Activated T-cell treated with anti-CD3 and anti-CD28 coated beads for 1 hour (primary cell): ENCODE data around the gene NLK.

Source experiments
- DNase-seq: peaks from one replicate; pipeline ENCODE4 v3.0.0-alpha.2; 2020; ENCODE audit warnings: low read depth

Gene NLK

DNA sequence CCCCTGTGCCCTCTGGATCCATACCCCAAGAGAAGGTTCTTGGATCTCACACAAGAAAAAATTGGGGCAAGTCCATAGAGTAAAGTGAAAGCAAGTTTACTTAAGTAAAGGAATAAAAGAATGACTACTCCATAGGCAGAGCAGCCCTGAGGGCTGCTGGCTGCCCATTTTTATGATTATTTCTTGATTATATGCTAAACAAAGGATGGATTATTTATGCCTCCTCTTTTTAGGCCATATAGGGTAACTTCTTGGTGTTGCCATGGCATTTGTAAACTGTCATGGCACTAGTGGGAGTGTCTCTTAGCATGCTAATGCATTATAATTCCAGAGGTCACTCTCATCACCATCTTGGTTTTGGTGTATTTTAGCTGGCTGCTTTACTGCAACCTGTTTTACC lies 70.8 kb downstream of the NLK start:
- no peak for DNase-seq

GRCh38 chr17:28115046-28115445 lies 72.6 kb downstream of the NLK start:
- DNase-seq: no peak

DNA sequence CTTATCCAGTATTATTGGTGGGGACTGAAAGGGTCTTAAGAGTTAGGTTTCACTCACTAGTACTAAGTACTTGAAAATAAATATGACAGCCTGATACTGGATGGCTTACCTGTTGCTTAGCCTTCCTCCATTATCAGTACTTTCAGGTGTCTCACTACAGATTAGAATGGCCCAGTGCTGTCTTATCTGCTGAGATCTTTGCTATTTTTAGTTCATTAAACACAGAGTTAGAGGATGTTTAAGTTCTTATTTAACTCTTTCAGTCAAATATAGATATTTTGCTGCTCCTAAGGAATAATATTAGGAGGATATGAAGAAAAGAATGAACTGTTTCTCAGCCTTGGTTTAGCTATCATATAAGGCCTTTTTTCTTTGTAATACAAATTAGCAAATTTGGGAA lies 74.8 kb downstream of the NLK start:
- DNase-seq: no peak

GRCh38 chr17:28118362-28118761 lies 75.9 kb downstream of the NLK start:
- DNase-seq: no peak

DNA sequence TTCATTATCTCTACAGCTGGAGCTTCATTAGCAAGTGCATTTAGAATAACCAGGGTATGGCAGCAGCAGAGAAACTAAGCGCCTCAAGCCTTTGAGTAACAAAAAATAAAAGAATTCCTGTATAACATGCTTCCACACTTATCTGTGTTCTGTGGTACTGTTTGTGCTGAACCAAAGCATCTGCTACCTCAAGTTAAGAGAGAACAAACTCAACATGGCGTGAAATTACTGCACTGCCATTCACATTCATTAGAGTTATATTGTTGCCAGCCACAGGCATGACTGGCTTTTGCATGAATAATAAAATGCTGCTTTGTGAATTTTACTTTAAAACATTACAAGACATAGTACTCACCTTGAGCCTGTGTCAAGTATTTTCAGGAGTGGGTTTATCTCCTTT lies 76.6 kb downstream of the NLK start:
- DNase-seq: no peak

GRCh38 chr17:28119560-28119959 lies 77.1 kb downstream of the NLK start:
- DNase-seq: no peak

DNA sequence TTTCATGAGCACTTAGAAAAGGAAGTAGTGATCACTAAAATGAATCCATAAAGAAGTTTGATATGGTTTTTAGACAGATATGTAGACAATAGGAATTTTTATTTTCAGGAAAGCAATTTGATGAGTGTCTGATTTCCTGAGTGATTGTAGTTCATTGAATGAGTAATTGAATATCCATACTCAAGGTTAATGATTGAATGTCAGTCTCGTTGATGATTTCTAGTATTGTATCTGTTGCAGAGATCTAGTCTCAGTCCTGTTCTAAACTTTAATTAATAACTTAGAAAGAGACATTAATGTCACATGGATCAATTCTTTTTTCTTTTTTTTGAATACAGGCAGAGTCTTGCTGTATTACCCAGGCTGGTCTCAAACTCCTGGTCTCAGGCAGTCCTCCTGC lies 78.3 kb downstream of the NLK start:
- no peak for DNase-seq

DNA sequence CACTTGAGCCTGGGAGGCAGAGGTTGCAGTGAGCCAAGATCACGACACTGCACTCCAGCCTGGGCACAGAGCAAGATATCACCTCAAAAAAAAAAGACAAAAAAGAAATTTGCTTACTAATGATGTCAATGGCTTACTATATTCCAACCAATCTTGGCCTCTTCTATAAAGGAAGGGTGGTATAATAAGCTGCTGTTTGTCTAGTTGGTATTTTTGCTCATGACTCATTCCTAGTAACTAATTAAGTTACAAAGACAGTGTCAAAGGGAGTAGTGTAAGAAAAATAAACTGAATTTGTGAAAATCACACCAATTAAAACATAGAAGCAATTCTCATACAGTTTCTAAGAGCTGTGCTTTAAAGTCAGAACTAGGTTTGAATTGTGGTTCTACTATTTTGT lies 82.5 kb downstream of the NLK start:
- no peak for DNase-seq

GRCh38 chr17:28125526-28126378 lies 83.3 kb downstream of the NLK start:
- no peak for DNase-seq

GRCh38 chr17:28127196-28127595 lies 84.7 kb downstream of the NLK start:
- no peak for DNase-seq

DNA sequence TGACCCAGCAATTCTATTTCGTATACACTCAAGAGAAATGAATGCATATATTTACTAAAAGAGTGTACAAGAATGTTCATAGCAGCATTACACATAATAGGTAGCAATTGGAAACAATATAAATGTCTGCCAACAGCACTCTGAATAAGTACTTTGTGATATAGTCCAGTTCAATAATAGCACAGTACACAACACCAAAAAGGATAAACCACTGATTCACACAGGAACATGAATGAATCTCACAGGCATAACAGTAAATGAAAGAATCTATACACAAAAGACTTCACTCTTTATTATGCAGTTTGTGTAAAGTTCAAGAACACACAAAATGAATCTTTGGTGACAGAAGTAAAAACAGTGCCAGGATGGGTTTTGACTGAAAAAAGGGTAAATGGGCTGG lies 86.3 kb downstream of the NLK start:
- DNase-seq: no peak

- DNase-seq: no peak
These were observed 88.0 kb downstream of the NLK start for GRCh38 chr17:28130472-28130871.

DNA sequence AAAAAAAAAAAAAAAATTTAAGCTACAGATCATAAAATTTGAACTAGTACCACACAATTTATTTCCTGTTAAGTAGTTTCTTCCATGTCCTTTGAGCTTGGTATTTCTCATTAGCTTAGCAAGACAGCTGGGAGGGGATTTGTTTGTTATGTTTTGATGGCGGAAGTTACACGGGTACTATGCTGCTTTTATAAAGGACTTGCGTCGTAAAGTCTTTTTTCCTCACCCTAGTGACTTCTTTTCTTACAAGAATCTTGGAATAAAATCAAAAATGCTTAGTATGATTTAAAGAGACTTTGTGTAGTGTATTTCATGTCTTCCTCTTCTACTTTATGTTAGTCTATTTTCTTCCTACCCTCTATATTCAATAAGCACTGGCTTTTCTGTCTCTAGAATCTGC lies 89.1 kb downstream of the NLK start:
- DNase-seq: no peak

GRCh38 chr17:28133562-28133970 lies 91.1 kb downstream of the NLK start:
- no peak for DNase-seq

DNA sequence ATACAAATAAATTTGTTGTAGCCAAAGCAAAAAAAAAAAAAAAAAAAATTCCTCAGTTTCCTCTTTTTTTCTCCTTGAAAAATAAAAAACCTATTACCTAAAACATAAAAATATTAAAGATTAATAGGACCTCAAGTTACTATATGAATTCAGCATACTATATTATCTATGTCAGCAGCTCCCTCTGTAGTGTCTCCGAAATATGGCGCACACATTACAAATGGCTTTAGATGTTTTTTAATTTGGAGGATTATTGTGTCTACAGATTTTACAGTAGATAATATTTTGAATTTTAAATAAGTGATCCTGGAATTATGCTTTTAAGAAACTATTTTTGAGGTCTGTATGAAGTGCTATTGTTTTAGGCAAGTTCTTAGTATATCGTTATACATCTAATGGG lies 94.4 kb downstream of the NLK start:
- DNase-seq: no peak

GRCh38 chr17:28139822-28140221 lies 97.3 kb downstream of the NLK start:
- no peak for DNase-seq

- no peak for DNase-seq
These were observed 98.8 kb downstream of the NLK start for GRCh38 chr17:28141313-28141712.

DNA sequence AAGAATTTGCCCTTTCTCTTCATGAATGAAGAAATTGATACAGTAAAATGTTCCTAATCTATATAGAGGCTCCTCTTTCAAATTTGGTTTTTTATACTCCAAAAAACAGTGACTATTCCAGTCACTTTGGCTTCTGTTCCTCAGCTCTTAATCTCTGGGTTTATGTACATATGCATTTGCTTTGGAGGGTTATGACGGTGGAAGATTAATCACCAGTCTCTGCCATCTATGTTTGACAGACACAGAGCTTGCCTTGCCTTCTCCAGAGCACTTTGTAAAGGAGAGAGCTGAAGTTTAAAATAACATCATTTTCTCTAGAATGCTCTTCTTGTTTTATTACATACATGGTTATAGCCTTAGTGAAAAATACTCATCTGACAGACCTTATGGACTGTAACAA lies 99.3 kb downstream of the NLK start:
- no peak for DNase-seq

DNA sequence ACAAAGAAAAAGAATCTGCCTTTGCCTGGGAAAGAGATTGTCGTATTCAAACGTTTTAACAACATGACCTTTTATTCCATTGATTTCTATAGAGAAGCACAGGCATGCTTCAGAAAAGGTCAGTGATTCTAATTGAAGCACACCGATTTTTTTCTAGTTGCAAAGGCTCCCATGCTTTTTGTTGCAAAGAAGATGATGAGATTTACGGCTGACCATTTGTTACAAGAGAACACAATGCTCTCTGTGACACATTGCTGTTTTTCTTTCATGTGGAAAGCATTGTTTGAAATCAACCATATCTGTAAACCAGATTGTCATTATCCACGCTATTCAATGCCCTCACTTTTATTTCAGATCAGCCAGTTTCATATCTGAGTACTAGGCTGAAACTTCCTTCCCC lies 99.8 kb downstream of the NLK start:
- DNase-seq: no peak

GRCh38 chr17:28144019-28144418 lies 101.5 kb downstream of the NLK start:
- no peak for DNase-seq

GRCh38 chr17:28145348-28145747 lies 102.9 kb downstream of the NLK start:
- DNase-seq: no peak

DNA sequence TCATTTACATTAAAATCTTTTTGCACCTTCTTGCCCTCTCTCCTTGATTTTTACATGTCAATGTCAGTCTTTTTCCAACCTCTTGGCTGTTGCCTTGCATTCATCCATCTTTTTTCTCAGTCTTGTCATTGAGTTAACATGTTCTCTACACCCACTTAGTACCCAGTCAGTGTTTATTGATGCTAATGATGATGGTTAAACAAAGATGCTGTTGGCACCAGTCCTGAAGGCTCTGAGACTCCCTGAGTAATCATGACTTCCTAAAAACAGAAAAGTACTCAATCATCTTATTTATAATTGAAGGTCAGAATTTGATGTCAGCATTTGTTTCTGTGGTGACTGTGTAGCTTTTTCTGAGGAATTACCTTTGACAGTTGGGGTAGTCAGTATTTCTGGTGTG lies 104.5 kb downstream of the NLK start:
- DNase-seq: no peak

- DNase-seq: no peak
These were observed 108.5 kb downstream of the NLK start for GRCh38 chr17:28151001-28151400.

- DNase-seq: no peak
These were observed 111.7 kb downstream of the NLK start for GRCh38 chr17:28154214-28154613.
